Measurements from ENCODE around the gene TBC1D8. TPM values are rescaled to one million over a fixed set of nuclear protein-coding genes. Genes with fewer than 3 reads are reported as not detected.

TBC1D8 gene
- total and polyA plus RNA-seq, 2 of the 13 experiments (the other 11 are each of a cell fraction or from before 2014, with no cell fraction given) = 45.1 to 95.4 TPM

GRCh38 chr2:101001691-101002561 lies 149.3 kb downstream of the TBC1D8 start, which contains the start of gene RPL31 (continued):
- TF ChIP-seq BCLAF1 (IDR thresholded peaks at IDR 0.05) = no peak
- peak; percentile 96 for TF ChIP-seq ZSCAN31 (CRISPR knock-in tag; IDR thresholded peaks at IDR 0.05; ENCODE audit: low read depth)
- peak; percentile 79 for TF ChIP-seq ZNF775 (CRISPR knock-in tag; IDR thresholded peaks at IDR 0.05; ENCODE audit: borderline replicate concordance)
- TF ChIP-seq KAT8 (CRISPR knock-in tag; IDR thresholded peaks at IDR 0.05) = peak; percentile 99
- TF ChIP-seq ATF5 (CRISPR knock-in tag; IDR thresholded peaks at IDR 0.05; ENCODE audit: low read depth) = 0 out of 2 replicates have a peak, but pooled peaks have one; percentile 90
- TF ChIP-seq ZNF296 (CRISPR knock-in tag; conservative IDR thresholded peaks at IDR 0.05) = no peak
- TF ChIP-seq BORCS8-MEF2B (CRISPR knock-in tag; IDR thresholded peaks at IDR 0.05) = peak; percentile 99
- peak; percentile 95; the same call in 1 of the 2 replicates for TF ChIP-seq ZNF75D (CRISPR knock-in tag; IDR thresholded peaks at IDR 0.05; ENCODE audit: borderline replicate concordance)
- peak; percentile 83; the same call in 1 of the 2 replicates for TF ChIP-seq CREBL2 (CRISPR knock-in tag; IDR thresholded peaks at IDR 0.05; ENCODE audit: borderline replicate concordance)
- no peak for TF ChIP-seq RAD51 (IDR thresholded peaks at IDR 0.05; ENCODE audit: borderline replicate concordance)
- TF ChIP-seq ZNF350 (CRISPR knock-in tag; IDR thresholded peaks at IDR 0.05; ENCODE audit: borderline replicate concordance, low read depth) = peak; percentile 100
- peak; percentile 94 for TF ChIP-seq ZNF598 (CRISPR knock-in tag; IDR thresholded peaks at IDR 0.05; ENCODE audit: borderline replicate concordance)
- peak; percentile 83; the same call in 1 of the 2 replicates for TF ChIP-seq ZNF609 (CRISPR knock-in tag; IDR thresholded peaks at IDR 0.05; ENCODE audit: borderline replicate concordance)
- TF ChIP-seq PCBP2 (optimal IDR thresholded peaks at IDR 0.05; ENCODE audit: low read depth, low read length, poor library complexity, severe bottlenecking) = no peak
- peak; percentile 82 for TF ChIP-seq ZNF550 (CRISPR knock-in tag; IDR thresholded peaks at IDR 0.05; ENCODE audit: borderline replicate concordance)
- TF ChIP-seq ZNF343 (CRISPR knock-in tag; IDR thresholded peaks at IDR 0.05) = peak; percentile 95
- no peak for TF ChIP-seq ZBTB1 (CRISPR knock-in tag; IDR thresholded peaks at IDR 0.05; ENCODE audit: borderline replicate concordance)
- peak; percentile 97 for TF ChIP-seq ZNF431 (CRISPR knock-in tag; IDR thresholded peaks at IDR 0.05; ENCODE audit: borderline replicate concordance, low read depth)
- TF ChIP-seq CREM (IDR thresholded peaks at IDR 0.05) = peak; percentile 96
- TF ChIP-seq CREM (CRISPR knock-in tag; IDR thresholded peaks at IDR 0.05) = no peak
- no peak for TF ChIP-seq ATAD3A (CRISPR knock-in tag; IDR thresholded peaks at IDR 0.05)

All from HepG2 (cell line).